ENCODE measurements around the gene FGFRL1. TPM values are rescaled to one million over a fixed set of nuclear protein-coding genes. Genes with fewer than 3 reads are reported as not detected.

FGFRL1 gene
- total and polyA plus RNA-seq, 2 experiments from 2014 or later, result 28.1 to 34.0 TPM

DNA sequence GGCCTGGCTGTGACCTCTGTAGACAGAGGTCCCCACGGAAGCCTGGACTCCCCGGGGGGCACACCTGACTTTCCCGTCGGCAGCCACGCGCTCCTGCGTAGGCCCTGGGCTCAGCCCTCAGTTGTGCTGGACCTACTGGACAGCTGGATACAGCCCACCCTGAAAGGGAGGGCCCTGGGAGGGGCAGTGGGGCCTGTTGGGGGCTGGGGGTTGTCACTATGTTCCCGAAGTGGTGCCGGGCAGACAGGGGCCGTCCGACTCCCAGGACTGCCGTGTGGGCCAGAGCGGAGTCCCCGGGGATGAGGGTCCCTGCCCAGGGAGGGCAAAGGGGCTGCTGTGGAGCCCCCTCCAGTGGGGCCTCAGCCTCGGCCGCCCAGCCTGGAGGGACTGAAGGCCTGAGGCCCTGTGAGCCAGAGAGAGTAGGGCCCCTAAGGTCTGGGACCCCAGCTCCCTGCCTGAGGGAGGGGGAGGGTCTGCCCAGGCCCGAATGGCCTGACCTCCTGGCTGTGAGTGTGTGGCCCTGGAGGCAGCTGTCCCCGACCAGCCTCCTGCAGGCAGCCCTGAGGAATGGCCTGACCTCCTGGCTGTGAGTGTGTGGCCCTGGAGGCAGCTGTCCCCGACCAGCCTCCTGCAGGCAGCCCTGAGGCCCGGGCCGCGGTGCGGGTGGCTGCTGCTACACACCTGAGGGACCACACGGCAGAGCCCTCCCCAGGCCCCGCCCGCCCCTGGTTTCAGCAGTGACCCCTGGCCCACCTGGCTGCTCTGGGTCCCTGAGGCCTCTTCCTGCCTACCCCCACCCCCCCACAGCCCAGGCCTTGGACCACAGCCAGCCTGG is 25.8 kb downstream of the FGFRL1 start:
- Histone ChIP-seq H3K9me3 (ENCODE audit: low read depth) (no peaks in the 10 kb centered on the region), H2AFZ (no peak overlapping the region)
- 72% methylated on average over 11 of the region's 26 CpGs for WGBS (ENCODE audit: low lambda C conversion rate, missing lambda C conversion rate)

DNA sequence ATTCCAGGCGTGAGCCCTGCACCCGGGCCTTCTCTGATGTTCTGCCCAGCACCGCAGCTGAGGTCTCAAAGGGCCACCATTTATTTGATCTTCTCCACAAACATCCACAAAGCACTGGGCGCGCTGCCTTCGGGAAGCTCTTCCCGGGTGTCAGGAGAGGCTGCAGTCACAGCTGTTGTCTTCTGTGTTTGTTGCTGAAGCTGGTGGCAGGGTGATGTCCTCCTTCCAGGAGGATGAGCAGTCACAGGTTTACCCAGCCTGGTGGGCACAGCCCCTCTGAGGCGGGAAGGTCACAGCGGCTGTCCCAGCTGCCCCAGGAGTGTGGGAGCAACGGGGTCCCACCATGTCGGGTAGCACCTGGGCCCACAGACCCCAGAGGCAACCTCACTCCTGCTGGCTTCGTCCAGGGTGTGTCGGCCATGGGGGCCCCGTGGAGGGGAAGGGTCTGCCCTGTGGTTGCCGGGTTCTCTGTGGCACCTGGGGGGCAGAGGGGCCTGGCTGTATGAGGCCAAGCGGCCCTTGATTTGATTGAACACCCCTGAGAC is 27.6 kb downstream of the FGFRL1 start:
- Histone ChIP-seq H3K4me1 (ENCODE audit: insufficient read depth) (peaks cover 37% of the 10 kb centered on the region), H3K4me2 (no peak overlapping the region), H3K9me3 (ENCODE audit: low read depth) (no peaks in the 10 kb centered on the region), H3K36me3 (replicated peaks; ENCODE audit: insufficient read depth, low read depth) (no peaks in the 10 kb centered on the region), H3K79me2 (no peaks in the 10 kb centered on the region), H3K27me3 (no peaks in the 10 kb centered on the region), H3K9me2 (replicated peaks; ENCODE audit: insufficient read depth) (no peaks in the 10 kb centered on the region), H3K4me3 (no peak overlapping the region), H4K20me1 (ENCODE audit: insufficient read depth, poor library complexity, severe bottlenecking) (no peaks in the 10 kb centered on the region), H2AFZ (no peak overlapping the region), H3K27ac (peak overlapping the region; percentile 91)
- TF ChIP-seq EZH2 (IDR thresholded peaks at IDR 0.05; ENCODE audit: borderline replicate concordance), result no peak
- no peak for DNase-seq (ENCODE audit: low spot score)
- 84% methylated on average over 16 of the region's 16 CpGs for WGBS (ENCODE audit: low lambda C conversion rate, missing lambda C conversion rate)

More for the DNA sequence above, 25.8 kb downstream of the FGFRL1 start:
- TF ChIP-seq EZH2 (IDR thresholded peaks at IDR 0.05; ENCODE audit: borderline replicate concordance), result no peak
- no peak for TF ChIP-seq EZH2phosphoT487 (IDR thresholded peaks at IDR 0.05; ENCODE audit: low read depth, severe bottlenecking, unreplicated experiment)
- TF ChIP-seq, protein P1, sequence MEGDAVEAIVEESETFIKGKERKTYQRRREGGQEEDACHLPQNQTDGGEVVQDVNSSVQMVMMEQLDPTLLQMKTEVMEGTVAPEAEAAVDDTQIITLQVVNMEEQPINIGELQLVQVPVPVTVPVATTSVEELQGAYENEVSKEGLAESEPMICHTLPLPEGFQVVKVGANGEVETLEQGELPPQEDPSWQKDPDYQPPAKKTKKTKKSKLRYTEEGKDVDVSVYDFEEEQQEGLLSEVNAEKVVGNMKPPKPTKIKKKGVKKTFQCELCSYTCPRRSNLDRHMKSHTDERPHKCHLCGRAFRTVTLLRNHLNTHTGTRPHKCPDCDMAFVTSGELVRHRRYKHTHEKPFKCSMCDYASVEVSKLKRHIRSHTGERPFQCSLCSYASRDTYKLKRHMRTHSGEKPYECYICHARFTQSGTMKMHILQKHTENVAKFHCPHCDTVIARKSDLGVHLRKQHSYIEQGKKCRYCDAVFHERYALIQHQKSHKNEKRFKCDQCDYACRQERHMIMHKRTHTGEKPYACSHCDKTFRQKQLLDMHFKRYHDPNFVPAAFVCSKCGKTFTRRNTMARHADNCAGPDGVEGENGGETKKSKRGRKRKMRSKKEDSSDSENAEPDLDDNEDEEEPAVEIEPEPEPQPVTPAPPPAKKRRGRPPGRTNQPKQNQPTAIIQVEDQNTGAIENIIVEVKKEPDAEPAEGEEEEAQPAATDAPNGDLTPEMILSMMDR (IDR thresholded peaks at IDR 0.05; ENCODE audit: poor library complexity), result no peak
- DNase-seq (ENCODE audit: low spot score), result no peak
- Histone ChIP-seq H3K4me2 (no peak overlapping the region), H3K79me2 (no peaks in the 10 kb centered on the region), H3K27ac (no peak overlapping the region), H3K4me3 (no peak overlapping the region), H3K27me3 (no peaks in the 10 kb centered on the region), H3K9me2 (replicated peaks; ENCODE audit: insufficient read depth) (no peaks in the 10 kb centered on the region), H4K20me1 (ENCODE audit: insufficient read depth, poor library complexity, severe bottlenecking) (no peaks in the 10 kb centered on the region), H3K4me1 (ENCODE audit: insufficient read depth) (peaks cover 30% of the 10 kb centered on the region), H3K36me3 (replicated peaks; ENCODE audit: insufficient read depth, low read depth) (no peaks in the 10 kb centered on the region)

DNA sequence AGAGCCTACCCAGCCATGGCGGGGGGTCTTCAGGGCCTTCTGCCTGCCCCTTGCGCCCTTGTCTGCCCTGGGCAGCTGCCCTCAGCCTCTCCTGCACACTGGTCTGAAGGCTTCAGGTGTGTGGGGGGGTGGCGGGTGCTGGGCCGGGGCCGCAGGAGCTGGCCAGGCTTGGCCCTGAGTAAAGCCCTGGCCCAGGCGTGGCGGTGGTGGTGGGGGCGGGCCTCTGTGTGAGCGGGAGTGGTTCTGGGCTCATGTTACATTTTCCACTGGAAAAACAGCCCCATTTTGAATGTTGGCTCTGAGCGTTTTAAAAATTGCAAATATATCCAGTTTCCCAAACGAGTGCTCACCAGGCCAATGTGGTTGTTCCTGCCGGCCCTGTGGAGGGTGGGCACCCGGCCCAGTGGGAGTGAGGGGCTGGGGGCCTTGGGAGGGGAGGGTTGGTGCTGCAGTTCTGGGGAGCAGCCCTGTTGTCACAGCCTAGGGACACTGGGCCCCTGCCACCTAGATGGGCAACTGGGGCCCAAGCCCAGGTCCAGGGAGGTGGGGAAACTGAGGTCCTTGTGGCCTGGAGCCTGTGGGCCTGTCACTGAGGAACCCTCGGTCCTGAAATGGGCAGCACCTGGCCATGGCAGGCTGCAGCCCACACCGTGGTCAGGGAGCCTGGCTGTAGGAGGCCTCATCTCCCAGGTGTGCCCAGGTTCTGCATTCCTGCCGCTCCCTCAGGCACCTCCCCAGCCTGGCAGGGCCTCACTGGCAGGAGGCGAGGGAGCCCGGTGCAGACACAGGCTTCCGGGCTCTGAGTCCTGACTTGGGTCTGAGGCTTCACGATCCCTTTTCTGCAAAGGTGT is 28.3 kb downstream of the FGFRL1 start:
- no peaks in the 10 kb centered on the region for H3K36me3 ChIP-seq (replicated peaks; ENCODE audit: insufficient read depth, low read depth)
- TF ChIP-seq EZH2phosphoT487 (IDR thresholded peaks at IDR 0.05; ENCODE audit: low read depth, severe bottlenecking, unreplicated experiment) (no peak), EZH2 (IDR thresholded peaks at IDR 0.05; ENCODE audit: borderline replicate concordance) (no peak)
- TF ChIP-seq, protein P1 (IDR thresholded peaks at IDR 0.05; ENCODE audit: poor library complexity), result no peak
- no peaks in the 10 kb centered on the region for H3K9me3 ChIP-seq (ENCODE audit: low read depth)
- peak; percentile 77 for DNase-seq (ENCODE audit: low spot score)
- H3K27me3 ChIP-seq, result no peaks in the 10 kb centered on the region
- H3K27ac ChIP-seq, result peak overlapping the region; percentile 91
- H3K79me2 ChIP-seq, result no peaks in the 10 kb centered on the region
- H3K4me3 ChIP-seq, result no peak overlapping the region
- H2AFZ ChIP-seq, result no peak overlapping the region
- peaks cover 40% of the 10 kb centered on the region for H3K4me1 ChIP-seq (ENCODE audit: insufficient read depth)
- no peak overlapping the region for H3K4me2 ChIP-seq
- 53% methylated on average over 20 of the region's 20 CpGs for WGBS (ENCODE audit: low lambda C conversion rate, missing lambda C conversion rate)
- H4K20me1 ChIP-seq (ENCODE audit: insufficient read depth, poor library complexity, severe bottlenecking), result no peaks in the 10 kb centered on the region
- H3K9me2 ChIP-seq (replicated peaks; ENCODE audit: insufficient read depth), result no peaks in the 10 kb centered on the region
